Tibial artery (tissue), 4 donors: ENCODE measurements around the gene ATF7.

Experiments
- DNase-seq, 2 donors: peaks; one replicate each; pipeline ENCODE4 v3.0.0-alpha.2; 2019
- H3K27ac ChIP-seq, 2 donors: fragments of 200-600 bp; sonication (generic) in 1 of 2; 1 replicate in 1 of 2; 2 replicates in 1 of 2; pipeline ENCODE4 v1.5.1; 2018 to 2019; ENCODE audit warnings: mild to moderate bottlenecking in 1 of 2
- H3K27me3 ChIP-seq, 2 donors: fragments of 200-600 bp; sonication (generic) in 1 of 2; one replicate each; pipeline versions ENCODE4 v1.5.1 to v1.6.0; 2016 to 2019
- H3K36me3 ChIP-seq, 3 donors: fragments of 200-600 bp; sonication (generic) in 2 of 3; one replicate each; pipeline ENCODE4 v1.5.1; 2016 to 2019; ENCODE audit warnings: mild to moderate bottlenecking in 2 of 3
- H3K4me1 ChIP-seq, 4 donors: fragments of 200-600 bp; sonication (generic) in 2 of 4; 1 replicate in 3 of 4; 2 replicates in 1 of 4; pipeline ENCODE4 v1.5.1; 2016 to 2019
- H3K4me3 ChIP-seq, 2 donors: fragments of 200-600 bp; sonication (generic) in 1 of 2; 1 replicate in 1 of 2; 2 replicates in 1 of 2; pipeline ENCODE4 v1.5.1; 2018 to 2019; ENCODE audit warnings: mild to moderate bottlenecking in 2 of 2
- H3K9me3 ChIP-seq, 3 donors: fragments of 200-600 bp; sonication (generic) in 1 of 3; one replicate each; pipeline ENCODE4 v1.5.1; 2016 to 2019
- CTCF ChIP-seq, 2 experiments: fragments of 200-600 bp in 1 of 2; fragments of 450-650 bp in 1 of 2; IDR thresholded peaks; one replicate each; pipeline ENCODE4 v1.5.1; 2017 to 2019; ENCODE audit warnings: antibody characterized with exemption in 2 of 2, mild to moderate bottlenecking in 1 of 2, moderate library complexity in 1 of 2
- intact Hi-C: fragments of 100-400 bp; cut with DNase I; formaldehyde crosslinking; loops from one replicate; pipeline ENCODE4 v1.15.0; 2023; ENCODE audit warnings: low total_unique reads

The ATF7 gene

GRCh38 chr12:53591301-53592206 is 34.6 kb downstream of the ATF7 start:
- Histone ChIP-seq H3K27ac (peak overlapping the region; percentile 49 to 52), H3K4me3 (peak overlapping the region; percentile 6 to 12), H3K9me3 (no peaks in the 10 kb centered on the region), H3K4me1 (peaks cover 0 to 73% (median 29%) of the 10 kb centered on the region in 4 donors), H3K27me3 (no peaks in the 10 kb centered on the region), H3K36me3 (no peaks in the 10 kb centered on the region)
- no peak for DNase-seq
- TF ChIP-seq CTCF (IDR thresholded peaks at IDR 0.05) = no peak
- intact Hi-C loops = no loop called here

GRCh38 chr12:53590652-53591051 is 35.5 kb downstream of the ATF7 start:
- no peak overlapping the region for H3K4me3 ChIP-seq

GRCh38 chr12:53589915-53590314 is 36.3 kb downstream of the ATF7 start:
- Histone ChIP-seq H3K4me3 (no peak overlapping the region), H3K36me3 (no peaks in the 10 kb centered on the region), H3K27ac (no peak overlapping the region), H3K27me3 (no peaks in the 10 kb centered on the region), H3K9me3 (no peaks in the 10 kb centered on the region), H3K4me1 (peaks cover 0 to 66% (median 20%) of the 10 kb centered on the region in 4 donors)
- no peak for DNase-seq
- TF ChIP-seq CTCF (IDR thresholded peaks at IDR 0.05) = no peak
- intact Hi-C loops = no loop called here

More at GRCh38 chr12:53590652-53591051, 35.5 kb downstream of the ATF7 start:
- no peaks in the 10 kb centered on the region for H3K27me3 ChIP-seq
- peak overlapping the region; percentile 49 to 52 for H3K27ac ChIP-seq
- H3K36me3 ChIP-seq = no peaks in the 10 kb centered on the region
- peaks cover 0 to 68% (median 24%) of the 10 kb centered on the region in 4 donors for H3K4me1 ChIP-seq
- DNase-seq = no peak
- no peak for TF ChIP-seq CTCF (IDR thresholded peaks at IDR 0.05)
- no peaks in the 10 kb centered on the region for H3K9me3 ChIP-seq
- intact Hi-C loops = no loop called here

- Histone ChIP-seq H3K4me3 (no peak overlapping the region), H3K9me3 (no peaks in the 10 kb centered on the region), H3K4me1 (peaks cover 0 to 61% (median 18%) of the 10 kb centered on the region in 4 donors), H3K27ac (no peak overlapping the region), H3K27me3 (no peaks in the 10 kb centered on the region), H3K36me3 (no peaks in the 10 kb centered on the region)
- no peak for DNase-seq
- TF ChIP-seq CTCF (IDR thresholded peaks at IDR 0.05) = no peak
- intact Hi-C loops = no loop called here
Measured at GRCh38 chr12:53589423-53589822, 36.8 kb downstream of the ATF7 start.

- Histone ChIP-seq H3K4me1 (peaks cover 0 to 48% (median 14%) of the 10 kb centered on the region in 4 donors), H3K27me3 (no peaks in the 10 kb centered on the region), H3K27ac (no peak overlapping the region), H3K9me3 (no peaks in the 10 kb centered on the region), H3K4me3 (no peak overlapping the region), H3K36me3 (no peaks in the 10 kb centered on the region)
- no peak for TF ChIP-seq CTCF (IDR thresholded peaks at IDR 0.05)
- no peak for DNase-seq
- intact Hi-C loops = no loop called here
Measured at GRCh38 chr12:53588123-53588522, 38.1 kb downstream of the ATF7 start.
